ENCODE results near the gene SNAI3. TPM values are rescaled to one million over a fixed set of nuclear protein-coding genes. Genes with fewer than 3 reads are reported as not detected.

Gene SNAI3
- total RNA-seq, 4 donors from 2014 or later, result 0.33 to 1.3 (median 1.3) TPM

GRCh38 chr16:88706965-88707826 is 20.9 kb upstream of the SNAI3 start:
- H3K4me1 ChIP-seq, result peaks cover 17 to 40% of the 10 kb centered on the region in 2 donors
- no peaks in the 10 kb centered on the region for H3K9me3 ChIP-seq
- TF ChIP-seq POLR2A (IDR thresholded peaks at IDR 0.05) (no peak), CTCF (IDR thresholded peaks at IDR 0.05) (no peak)
- 33 to 44% methylated on average over 17 of the region's 17 CpGs for WGBS, 2 donors
- intact Hi-C loops (cut with DNase I), result loop anchor here (2.0 kb wide), 1 partner anchor 136 kb away; the partner anchor contains the start of gene ZC3H18
- H3K27me3 ChIP-seq, result no peaks in the 10 kb centered on the region
- peak overlapping the region; percentile 57 to 97 (median 66) for H3K4me3 ChIP-seq (replicated peaks in 1 of 3)
- no peaks in the 10 kb centered on the region for H3K36me3 ChIP-seq
- H3K27ac ChIP-seq, result peak overlapping the region in 1 of 3 donors; percentile 76
- DNase-seq, result no peak

GRCh38 chr16:88706229-88706964 is 20.1 kb upstream of the SNAI3 start, which contains the start of the genes CTU2 and RNF166:
CTU2 (plus strand) TSS chr16:88706503; CDS start chr16:88706531, 28 bp downstream.
RNF166 (minus strand) TSS chr16:88706408; CDS start chr16:88706325, 83 bp downstream.
- H3K9me3 ChIP-seq, result no peaks in the 10 kb centered on the region
- peak within 1 kb of the TSS in 2 of 3 donors; percentile 74 to 76 for H3K27ac ChIP-seq
- H3K36me3 ChIP-seq, result no peaks in the 10 kb centered on the region
- H3K4me3 ChIP-seq (replicated peaks in 1 of 3), result peak within 1 kb of the TSS; percentile 57 to 97 (median 66)
- WGBS, 2 donors, result 0 to 1% methylated on average over 6 to 16 of the region's 86 CpGs
- peak; percentile 90 to 91 for DNase-seq
- H3K4me1 ChIP-seq, result peaks cover 17 to 43% of the 10 kb centered on the region in 2 donors
- intact Hi-C loops (cut with DNase I), result loop anchor here (2.0 kb wide), 1 partner anchor 136 kb away; the partner anchor contains the start of gene ZC3H18
- TF ChIP-seq CTCF (IDR thresholded peaks at IDR 0.05) (peak in 1 of 6 experiments; percentile 22), POLR2A (IDR thresholded peaks at IDR 0.05) (peak in 1 of 2 donors; percentile 84)
- no peaks in the 10 kb centered on the region for H3K27me3 ChIP-seq

GRCh38 chr16:88705801-88706228 is 19.5 kb upstream of the SNAI3 start:
- H3K27me3 ChIP-seq, result no peaks in the 10 kb centered on the region
- WGBS, 2 donors, result 0 to 2% methylated on average over 3 to 17 of the region's 57 CpGs
- H3K4me1 ChIP-seq, result peaks cover 17 to 42% of the 10 kb centered on the region in 2 donors
- peak overlapping the region; percentile 57 to 97 (median 66) for H3K4me3 ChIP-seq (replicated peaks in 1 of 3)
- H3K27ac ChIP-seq, result peak overlapping the region in 2 of 3 donors; percentile 53 to 76
- H3K9me3 ChIP-seq, result no peaks in the 10 kb centered on the region
- DNase-seq, result peak; percentile 24 to 34
- TF ChIP-seq POLR2A (IDR thresholded peaks at IDR 0.05) (no peak), CTCF (IDR thresholded peaks at IDR 0.05) (no peak)
- intact Hi-C loops (cut with DNase I), result loop anchor here (2.0 kb wide), 1 partner anchor 135 kb away; the partner anchor contains the start of gene ZC3H18
- no peaks in the 10 kb centered on the region for H3K36me3 ChIP-seq

- Histone ChIP-seq H3K36me3 (peaks cover 0 to 4% of the 10 kb centered on the region in 2 donors), H3K4me3 (replicated peaks in 1 of 3) (peak overlapping the region; percentile 44 to 97 (median 66)), H3K27me3 (no peaks in the 10 kb centered on the region), H3K4me1 (peaks cover 17 to 44% of the 10 kb centered on the region in 2 donors), H3K9me3 (no peaks in the 10 kb centered on the region), H3K27ac (peak overlapping the region in 2 of 3 donors; percentile 53 to 76)
- intact Hi-C loops (cut with DNase I), result no loop called here
- peak; percentile 45 to 61 for DNase-seq
- TF ChIP-seq POLR2A (IDR thresholded peaks at IDR 0.05) (no peak), CTCF (IDR thresholded peaks at IDR 0.05) (no peak)
- WGBS, 2 donors, result 2 to 26% methylated on average over 4 to 7 of the region's 9 CpGs
Observed at GRCh38 chr16:88705076-88705684, 18.9 kb upstream of the SNAI3 start.

Measured in thyroid gland (tissue), 4 donors.